ENCODE data around the gene MLLT3.

DNA sequence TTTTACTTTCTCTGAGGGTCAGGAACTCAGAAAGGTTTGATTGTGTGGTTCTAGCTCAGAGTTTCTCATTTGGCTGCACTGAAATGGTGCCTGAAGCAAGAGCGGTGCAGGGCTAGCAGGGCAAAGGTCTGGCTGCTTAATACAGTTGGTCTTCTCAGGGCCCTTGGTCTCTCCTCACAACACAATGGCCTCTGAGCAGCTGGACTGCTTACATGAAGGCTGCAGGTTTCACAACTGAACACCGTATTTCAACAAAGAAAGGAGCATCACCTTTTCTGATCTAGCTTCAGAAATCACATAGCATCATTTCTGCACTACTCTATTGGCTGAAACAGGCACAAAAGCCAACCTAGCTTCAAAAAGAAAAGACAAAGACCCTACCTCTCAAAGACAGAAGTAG is 122.2 kb downstream of the MLLT3 start:
- TF ChIP-seq, protein P1, sequence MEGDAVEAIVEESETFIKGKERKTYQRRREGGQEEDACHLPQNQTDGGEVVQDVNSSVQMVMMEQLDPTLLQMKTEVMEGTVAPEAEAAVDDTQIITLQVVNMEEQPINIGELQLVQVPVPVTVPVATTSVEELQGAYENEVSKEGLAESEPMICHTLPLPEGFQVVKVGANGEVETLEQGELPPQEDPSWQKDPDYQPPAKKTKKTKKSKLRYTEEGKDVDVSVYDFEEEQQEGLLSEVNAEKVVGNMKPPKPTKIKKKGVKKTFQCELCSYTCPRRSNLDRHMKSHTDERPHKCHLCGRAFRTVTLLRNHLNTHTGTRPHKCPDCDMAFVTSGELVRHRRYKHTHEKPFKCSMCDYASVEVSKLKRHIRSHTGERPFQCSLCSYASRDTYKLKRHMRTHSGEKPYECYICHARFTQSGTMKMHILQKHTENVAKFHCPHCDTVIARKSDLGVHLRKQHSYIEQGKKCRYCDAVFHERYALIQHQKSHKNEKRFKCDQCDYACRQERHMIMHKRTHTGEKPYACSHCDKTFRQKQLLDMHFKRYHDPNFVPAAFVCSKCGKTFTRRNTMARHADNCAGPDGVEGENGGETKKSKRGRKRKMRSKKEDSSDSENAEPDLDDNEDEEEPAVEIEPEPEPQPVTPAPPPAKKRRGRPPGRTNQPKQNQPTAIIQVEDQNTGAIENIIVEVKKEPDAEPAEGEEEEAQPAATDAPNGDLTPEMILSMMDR (IDR thresholded peaks at IDR 0.05; ENCODE audit: control extremely low read depth in 1 of 3, insufficient read depth in 1 of 3, low read depth in 1 of 3, low read length in 3 of 3): no peak
- TF ChIP-seq RXRA (IDR thresholded peaks at IDR 0.05; ENCODE audit: insufficient read depth, low read depth, low read length) (no peak), ZNF274 (IDR thresholded peaks at IDR 0.05; ENCODE audit: borderline replicate concordance, extremely low read depth, low read length) (no peak), NRF1 (IDR thresholded peaks at IDR 0.05; ENCODE audit: low read depth, low read length) (no peak), CEBPB (IDR thresholded peaks at IDR 0.05; ENCODE audit: low read depth, low read length) (no peak), EZH2 (IDR thresholded peaks at IDR 0.05; ENCODE audit: low read depth, low read length, severe bottlenecking) (no peak), RAD21 (IDR thresholded peaks at IDR 0.05 in 1 of 2, conservative IDR thresholded peaks at IDR 0.05 in 1 of 2; ENCODE audit: low read depth in 2 of 2, low read length in 2 of 2) (no peak), FOSL1 (IDR thresholded peaks at IDR 0.05; ENCODE audit: insufficient read depth, low read depth, low read length) (no peak), RNF2 (IDR thresholded peaks at IDR 0.05; ENCODE audit: borderline replicate concordance, low read depth, low read length, missing control alignments, poor library complexity, severe bottlenecking) (no peak), JUN (IDR thresholded peaks at IDR 0.05; ENCODE audit: low read depth, low read length) (no peak)
- TF ChIP-seq, protein P2, sequence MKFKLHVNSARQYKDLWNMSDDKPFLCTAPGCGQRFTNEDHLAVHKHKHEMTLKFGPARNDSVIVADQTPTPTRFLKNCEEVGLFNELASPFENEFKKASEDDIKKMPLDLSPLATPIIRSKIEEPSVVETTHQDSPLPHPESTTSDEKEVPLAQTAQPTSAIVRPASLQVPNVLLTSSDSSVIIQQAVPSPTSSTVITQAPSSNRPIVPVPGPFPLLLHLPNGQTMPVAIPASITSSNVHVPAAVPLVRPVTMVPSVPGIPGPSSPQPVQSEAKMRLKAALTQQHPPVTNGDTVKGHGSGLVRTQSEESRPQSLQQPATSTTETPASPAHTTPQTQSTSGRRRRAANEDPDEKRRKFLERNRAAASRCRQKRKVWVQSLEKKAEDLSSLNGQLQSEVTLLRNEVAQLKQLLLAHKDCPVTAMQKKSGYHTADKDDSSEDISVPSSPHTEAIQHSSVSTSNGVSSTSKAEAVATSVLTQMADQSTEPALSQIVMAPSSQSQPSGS (IDR thresholded peaks at IDR 0.05; ENCODE audit: low read length): no peak

Measured in H1 (cell line).